GM18909 (cell line): ENCODE measurements around the gene ASAP3.

Experiments
- ATAC-seq: cut with Tn5 transposase; IDR thresholded peaks from one replicate; pipeline ENCODE4 v1.9.1; 2021; ENCODE audit warnings: mild to moderate bottlenecking; ENCODE audit not compliant: unreplicated experiment, poor library complexity

Gene ASAP3

DNA sequence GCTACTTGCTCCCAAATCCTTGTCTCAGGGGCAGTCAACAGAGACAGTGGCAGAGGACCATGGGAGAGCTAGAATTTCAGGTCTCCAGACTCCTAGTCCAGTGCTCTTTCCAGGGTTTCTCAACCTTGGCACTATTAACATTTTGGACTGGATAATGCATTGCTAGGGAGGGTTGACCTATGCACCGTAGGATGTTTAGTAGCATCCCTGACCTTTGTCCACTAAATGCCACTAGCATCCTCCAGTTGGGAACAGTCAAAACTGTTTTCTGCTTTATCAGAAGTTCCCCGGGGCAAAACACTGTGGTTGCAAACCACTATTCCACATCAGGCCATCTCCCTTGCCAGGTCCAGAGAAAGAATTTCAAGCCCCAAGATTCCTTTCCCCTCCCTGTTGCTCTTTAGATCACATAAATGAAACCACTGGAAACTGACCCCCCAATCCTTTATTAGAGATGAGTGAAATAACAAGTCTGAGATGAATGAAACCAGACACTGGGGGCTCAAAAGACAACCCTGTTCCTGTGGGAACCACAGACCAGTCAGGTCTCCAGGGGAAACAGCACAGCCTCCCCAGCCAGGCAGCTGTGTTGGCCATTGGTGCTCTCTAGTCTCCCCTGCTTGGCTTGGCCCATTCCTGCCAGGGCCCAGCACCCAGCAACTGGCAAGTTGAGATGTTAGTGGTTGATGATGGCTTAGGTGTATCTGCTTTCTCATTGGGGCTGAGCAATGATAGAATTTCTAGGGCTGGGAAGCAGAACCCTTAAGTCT lies 55.7 kb downstream of the ASAP3 start:
- no peak for ATAC-seq

DNA sequence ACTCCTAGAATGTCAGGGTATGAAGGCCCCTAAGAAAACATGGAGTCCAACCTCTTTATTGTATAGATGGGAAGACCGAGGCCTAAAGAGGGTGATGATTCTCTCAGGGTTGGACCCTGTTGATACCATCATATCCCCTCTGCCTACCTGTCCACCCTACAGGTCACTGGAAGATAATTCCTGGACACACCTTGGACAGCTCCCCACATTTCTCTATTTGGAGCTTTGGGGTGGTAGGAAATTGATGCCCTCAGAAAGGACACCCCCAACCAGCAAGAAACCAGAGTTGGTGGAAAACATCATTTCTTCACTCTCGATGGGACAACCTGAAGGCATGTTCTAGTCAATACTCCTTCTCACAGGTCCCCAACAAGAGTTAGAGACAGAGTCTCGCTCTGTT lies 56.4 kb downstream of the ASAP3 start:
- no peak for ATAC-seq

DNA sequence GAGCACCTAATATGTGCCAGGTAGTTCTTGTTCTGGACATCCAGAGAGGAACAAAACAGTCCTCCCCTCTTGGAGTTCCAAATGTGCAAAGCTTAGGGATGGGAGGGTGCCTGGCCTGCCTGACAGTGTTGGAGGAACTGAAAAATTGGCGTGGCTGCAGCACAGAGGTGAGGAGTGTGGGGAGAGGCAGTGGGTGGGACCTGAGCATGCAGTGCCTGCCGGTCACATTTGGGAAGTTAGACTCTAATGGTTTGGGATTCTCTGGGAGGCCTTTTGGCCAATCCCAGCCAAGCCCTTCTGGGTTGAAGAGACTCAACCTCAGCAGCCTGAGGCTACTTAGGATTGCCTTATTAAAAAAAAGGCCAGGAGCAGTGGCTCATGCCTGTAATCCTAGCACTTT lies 57.2 kb downstream of the ASAP3 start:
- ATAC-seq, result no peak

DNA sequence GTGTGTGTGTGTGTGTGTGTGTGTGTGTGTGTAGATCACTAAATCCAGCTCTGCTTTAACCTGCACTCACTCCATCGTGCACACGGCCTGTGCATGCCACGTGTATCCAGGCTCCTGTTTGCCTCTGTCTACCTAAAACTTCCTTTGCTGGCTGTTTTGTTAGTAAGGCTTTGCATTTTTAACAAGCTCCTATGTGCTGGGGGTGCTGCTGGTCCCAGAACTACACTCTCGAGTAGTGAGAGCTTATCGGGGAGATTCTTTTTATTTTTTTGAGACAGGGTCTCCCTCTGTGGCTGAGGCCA lies 58.8 kb downstream of the ASAP3 start:
- ATAC-seq, result no peak

DNA sequence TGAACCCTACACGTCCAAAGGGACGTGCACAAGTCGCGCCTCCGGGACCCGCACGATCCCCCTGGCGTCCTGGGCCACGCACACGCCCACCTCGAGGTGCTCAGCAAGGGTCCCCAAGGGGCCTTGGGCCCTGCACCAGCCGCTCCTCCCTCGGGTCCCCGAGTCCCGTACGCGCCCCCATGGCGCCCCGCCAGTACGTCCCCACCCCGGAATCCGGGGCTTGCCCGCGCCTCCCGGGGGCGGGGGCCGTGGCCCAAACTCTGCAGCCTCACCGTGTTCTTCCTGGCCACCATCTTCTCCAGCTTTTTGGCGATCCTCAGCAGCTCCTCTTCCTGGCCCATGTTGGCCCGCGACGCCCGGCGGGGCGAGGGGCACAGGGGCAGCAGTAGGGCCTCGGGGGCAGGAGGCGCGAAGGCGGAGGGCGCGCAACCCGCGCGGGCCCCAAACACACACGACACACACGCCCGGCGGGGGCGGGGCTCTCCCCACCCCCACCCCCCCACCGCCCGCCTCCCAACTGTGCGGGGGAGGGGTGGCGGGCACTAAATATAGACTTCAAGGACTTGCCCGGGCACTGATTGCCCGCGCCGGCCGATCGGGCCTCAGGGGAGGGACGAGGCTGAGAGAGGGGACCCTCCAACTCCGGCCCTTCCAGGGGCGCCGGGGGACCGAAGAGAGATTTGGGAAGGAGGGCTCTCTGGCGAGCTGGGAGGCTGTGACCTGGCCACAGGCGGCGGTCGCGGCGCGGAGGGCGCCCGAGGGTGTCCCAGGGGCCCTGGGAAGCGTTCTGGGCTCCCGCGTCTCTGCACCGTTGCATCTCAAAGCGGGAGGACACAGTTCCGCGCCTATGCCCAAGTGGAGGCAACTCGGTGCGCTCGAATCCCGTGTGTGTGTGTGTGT lies 59.4 kb downstream of the ASAP3 start, which contains the start of gene TCEA3:
Gene TCEA3 (minus strand): TSS at position 456 of the 900 bp plus-strand sequence. CDS start 115 bp downstream, at position 341.
- ATAC-seq, result no peak

DNA sequence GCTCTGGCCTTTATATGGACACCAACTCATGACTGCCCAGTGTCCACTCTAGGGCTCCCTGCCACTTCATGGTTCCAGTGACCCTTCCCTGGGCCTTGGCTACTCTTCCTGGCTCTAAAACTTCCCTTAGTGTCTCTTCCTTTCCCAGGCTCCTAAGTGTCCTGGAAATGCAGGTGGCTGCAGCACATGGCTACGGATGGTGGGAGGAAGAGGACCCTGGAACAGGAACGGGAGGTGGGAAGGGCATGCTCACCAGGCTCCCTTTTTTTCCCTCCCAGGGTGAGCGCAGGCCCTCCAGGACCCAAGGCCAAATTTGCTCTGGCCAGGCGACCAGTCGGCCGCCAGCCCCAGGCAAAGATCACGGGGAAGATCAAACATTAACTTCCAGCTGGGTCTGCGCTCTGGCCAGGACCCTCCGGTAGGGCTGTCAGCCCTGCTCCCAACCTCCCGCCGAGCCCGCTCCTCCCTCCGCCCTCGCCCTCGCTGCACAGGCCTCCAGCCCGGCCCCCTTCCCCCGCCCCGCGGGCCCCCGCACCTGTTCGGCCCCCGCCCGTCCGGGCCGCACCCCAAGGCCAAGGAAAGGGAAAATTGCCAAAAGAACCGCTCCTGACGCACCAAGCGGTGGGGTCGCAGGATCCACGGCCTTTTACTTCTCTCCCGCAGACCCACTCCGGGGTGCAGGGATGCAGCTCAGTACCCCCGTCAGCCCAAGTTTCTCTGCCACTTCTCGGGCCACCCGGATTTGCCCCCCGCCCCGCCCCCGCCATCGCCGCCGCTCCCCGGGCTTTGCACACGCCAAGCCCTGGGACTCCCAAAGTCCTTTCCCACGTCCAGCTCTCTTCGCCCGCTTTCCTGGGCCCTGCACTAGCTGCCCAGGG lies 60.3 kb downstream of the ASAP3 start:
- no peak for ATAC-seq

DNA sequence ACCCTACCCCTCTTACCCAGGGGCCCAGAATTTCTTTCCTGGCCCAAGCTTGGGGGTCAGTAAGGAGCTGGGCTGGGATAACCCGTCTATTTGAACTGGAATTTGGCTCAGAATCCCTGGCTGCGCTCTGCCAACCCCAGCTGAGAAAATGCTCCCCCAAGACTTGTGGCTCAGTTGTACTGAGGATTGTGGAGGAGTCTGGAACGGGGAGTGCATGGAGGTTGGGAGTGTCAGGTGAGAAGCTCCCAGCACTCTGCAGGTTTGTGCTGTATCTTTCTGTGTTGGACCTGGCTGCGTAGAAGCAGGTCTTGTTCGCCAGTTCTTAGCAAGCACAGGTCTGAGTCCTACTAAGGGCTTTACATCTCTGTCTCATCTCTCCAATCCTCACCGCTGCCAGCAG lies 61.0 kb downstream of the ASAP3 start:
- no peak for ATAC-seq

DNA sequence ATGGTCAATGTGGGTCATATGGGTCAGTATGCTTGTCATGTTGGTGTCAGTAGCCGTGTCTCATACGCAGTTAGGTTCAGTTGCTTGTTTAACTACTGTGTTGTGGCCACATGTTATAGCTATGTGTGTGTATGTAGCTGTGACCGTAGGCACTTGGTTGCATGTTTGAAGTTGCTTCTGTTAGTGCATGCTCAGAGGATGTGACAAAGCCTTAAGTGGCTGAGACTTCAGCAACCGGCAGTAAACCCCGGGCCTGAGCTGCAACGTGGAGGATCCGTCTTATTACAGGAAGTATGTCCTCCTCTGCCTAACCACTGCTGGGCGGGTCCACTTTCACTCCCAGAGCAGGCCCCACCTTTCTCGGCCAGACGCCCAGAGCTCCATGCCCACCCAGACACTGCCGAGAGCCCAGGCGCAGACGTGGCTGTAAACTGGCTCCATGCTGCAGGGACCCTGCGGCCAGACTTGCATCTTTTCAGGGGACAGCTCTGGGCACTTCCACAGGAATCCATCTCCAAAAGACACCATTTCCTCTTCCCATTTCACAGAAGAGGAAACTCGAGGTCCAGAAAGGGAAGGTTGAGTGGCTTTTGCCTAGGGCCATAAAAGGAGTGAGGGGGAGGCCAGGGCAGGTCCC lies 61.6 kb downstream of the ASAP3 start:
- ATAC-seq, result no peak

DNA sequence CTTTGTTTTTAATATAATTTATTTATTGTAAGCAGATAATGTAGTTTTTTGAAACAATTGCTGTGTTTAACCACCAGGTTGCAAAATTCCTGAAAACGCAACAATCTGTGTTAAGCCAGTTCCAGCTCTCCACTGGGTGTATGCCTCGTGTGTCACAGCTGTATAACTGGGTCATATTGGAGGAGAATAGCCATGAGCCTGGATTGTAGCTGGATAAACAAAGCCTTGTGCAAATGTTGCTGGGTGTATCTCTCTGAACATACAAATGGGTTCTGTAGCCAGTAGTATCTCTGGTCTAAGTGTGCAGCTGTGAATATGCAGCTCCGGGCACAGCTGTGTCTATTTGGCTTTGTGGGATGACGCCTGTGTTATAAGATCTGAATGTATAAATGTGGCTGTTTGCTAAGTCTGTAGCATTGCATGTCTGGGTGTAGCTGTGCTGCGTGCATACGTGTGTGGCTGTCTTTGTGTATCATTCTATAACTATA lies 62.2 kb downstream of the ASAP3 start:
- ATAC-seq, result no peak

DNA sequence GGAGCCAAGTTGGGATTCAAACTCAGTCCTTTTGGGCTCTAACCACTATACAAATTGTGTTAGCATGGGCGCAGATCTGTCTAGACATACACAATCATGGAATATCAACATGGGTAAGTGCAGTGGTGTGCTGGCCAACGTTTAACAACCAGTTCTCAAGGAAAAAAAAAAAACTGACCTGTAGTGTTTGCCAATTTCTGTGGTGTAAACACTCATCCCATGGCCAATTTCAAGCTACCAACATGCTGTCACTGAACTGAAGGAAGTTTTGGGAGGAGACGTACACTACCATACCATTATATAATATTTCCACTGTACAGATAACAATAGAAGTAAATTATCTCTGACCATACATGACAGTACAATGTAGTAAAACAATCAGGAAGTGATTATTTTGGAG lies 62.6 kb downstream of the ASAP3 start:
- ATAC-seq, result no peak

DNA sequence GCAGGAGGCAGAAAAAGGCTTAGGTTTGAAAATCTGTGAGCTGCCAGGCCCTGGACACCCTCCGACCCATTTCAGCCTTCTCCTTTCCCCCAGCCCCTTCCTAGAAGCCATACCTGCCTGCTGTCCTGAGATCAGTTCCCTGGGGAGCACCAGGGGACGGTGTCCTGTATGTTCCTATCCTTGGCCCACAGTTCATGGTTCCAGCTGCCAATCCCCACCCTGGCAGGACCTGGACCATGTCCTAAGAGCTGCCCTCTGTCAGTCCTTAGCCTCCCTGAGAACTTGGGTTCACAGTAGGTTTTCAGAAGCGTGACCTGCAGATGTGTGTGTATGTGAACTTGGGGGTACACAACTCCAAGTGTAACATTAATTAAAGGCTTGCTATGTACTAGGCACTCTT lies 63.2 kb downstream of the ASAP3 start:
- no peak for ATAC-seq

DNA sequence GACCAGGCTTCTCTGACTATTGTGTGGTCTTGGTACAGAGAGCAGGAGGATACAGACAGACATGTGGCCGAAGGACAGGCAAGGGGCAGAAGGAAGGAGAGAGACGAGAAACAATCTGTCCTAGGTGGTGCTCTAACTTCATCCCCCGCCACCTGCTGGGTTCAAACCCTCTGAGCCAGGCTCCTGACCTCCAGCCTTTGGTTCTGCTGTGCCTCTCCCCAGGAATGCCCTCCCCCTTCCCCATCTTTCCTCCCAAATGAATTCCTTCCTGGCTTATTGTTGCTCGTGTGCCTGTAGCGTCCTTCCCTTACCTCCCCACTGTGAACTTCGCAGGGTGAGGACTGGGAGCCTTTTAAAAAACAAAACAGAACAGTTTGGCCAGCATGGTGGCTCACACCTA lies 64.8 kb downstream of the ASAP3 start:
- ATAC-seq, result no peak

DNA sequence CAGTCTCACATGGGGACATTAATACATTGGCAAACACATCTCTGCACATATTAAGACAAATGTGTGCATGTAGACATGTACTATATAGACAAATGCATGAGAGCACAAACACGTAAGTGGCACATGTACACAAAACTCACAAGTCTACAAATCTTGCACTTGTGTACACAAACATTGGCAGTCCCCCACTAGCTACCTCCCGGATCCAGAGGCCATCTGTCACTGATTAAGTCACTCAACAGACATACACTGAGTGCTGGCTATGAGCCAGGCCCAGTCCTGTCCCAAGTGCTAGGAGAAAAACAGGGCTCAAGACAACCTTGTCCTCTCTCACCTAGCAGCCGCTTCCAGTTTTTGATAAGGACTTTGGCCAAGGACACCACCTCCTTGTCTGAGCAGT lies 66.4 kb downstream of the ASAP3 start:
- no peak for ATAC-seq

DNA sequence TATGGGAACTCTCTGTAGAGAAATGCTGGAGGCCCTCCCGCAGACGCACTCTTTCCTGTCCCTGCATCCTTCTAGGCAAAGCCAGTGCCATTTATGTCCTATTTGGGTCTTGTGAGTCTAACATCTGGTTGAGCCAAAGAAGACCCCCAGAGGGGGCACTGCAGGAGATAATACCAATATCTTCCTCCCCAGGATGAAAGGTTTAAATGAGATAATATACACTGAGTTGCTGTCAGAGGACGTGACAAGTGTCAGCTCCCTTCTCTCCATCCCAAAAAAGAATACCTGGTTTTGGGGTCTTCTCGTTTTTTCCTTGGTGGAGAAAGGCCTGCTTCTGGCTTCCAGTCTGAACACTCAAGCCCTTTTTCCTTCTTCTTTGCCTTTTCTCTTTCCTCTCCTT lies 67.0 kb downstream of the ASAP3 start:
- ATAC-seq, result no peak

DNA sequence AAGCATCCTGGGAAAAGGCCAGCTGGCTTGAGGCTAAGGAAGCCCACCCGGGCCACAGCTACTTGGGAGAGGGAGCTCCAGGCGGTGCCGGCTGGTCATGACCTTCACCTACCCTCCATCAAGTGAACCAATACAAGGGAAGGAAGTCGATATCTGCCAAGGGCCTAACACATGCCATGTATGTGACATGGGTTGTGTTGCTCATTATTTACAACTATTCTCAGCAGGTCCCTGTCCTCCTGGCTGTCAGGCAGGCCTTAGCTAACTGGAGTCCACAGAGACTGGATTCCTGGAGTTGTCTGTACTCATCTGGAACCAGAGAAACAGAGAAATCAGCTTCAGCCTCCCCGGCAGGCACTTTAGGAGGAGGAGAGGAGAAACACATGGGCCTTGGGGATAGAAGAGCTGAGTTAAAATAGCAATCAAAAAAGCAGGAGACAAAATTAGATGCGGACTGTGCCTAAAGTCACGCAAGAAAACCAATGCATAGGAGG lies 75.1 kb downstream of the ASAP3 start:
- no peak for ATAC-seq

DNA sequence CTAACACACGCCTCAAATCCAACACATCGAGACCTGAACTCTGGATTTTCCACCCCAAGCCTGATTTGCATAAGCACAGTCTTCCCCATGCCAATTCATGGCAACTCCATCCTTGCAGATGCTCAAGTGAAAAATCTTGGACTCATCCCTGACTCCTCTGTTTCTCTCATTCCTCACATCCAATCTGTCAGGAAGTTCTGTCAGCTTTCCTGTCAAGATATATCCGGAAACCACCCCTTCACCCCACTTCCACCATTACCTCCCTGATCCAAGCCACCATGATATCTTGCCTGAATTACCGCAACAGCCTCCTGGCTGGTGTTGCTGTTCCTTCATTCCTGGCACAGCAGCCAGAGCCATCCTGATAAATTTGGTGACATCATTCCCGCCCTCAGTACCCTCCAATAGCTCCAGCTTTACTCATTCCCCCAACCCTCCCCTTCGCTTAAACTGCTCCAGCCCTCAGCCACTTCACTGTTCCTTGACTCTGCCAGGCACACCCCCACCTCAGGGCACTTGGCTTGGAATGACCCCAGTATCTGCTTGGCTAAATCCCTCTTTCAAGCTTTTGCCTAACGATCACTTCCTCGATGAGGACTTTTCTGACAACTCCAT lies 76.9 kb downstream of the ASAP3 start:
- no peak for ATAC-seq

DNA sequence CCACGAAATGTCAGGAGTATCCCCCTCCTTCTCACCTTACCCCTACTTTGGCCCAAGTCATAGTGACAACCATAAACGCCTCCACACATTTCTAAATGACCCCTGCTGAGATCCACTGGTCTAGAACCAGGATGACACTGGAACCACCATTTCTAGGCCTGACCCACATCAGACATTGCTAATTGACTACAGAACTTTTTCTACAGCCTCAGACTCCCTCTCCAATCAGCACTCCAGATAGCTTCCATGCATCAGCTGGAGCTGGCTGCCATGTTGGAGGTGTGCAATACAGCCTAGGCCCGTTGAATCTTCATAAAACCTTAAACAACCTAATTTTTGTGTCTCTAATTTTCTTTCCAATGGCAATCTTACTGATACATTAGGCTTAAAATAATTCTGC lies 78.0 kb downstream of the ASAP3 start:
- ATAC-seq, result no peak

DNA sequence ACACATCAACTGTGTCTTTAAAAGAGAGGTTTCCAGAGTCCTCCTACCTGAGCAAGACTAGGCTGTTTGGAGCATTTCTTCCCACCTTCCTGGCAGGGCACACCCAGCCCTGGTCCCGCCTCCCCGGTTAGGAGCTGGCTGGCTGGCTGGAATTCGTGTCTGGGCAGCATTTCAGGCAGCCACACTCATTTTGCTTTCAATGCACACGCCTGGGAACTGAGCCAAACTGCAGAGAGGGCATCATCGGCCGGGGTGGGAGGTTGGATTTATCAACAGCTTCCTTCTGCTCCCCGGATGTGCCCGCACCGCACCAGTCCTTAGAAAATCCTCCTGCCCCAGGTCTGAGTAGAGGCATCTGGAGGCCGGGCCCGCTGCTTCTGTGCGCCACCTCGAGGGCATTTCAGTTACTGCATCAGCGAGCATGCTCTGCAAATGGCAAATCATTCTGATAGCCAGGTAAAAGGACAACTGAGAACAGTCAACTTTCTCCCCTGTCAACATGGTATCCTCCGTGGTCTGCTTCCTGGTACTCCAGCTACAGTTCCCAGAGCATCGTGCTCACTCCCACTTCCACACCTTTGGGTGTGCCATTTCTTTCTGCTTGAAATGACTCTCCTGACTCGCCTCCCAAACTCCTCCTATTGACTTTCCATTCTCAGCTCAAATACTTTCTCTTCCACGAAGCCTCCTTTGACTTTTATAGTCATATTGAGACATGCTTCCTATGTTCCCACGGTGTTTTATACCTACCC lies 80.1 kb downstream of the ASAP3 start:
- peak; percentile 65 for ATAC-seq

DNA sequence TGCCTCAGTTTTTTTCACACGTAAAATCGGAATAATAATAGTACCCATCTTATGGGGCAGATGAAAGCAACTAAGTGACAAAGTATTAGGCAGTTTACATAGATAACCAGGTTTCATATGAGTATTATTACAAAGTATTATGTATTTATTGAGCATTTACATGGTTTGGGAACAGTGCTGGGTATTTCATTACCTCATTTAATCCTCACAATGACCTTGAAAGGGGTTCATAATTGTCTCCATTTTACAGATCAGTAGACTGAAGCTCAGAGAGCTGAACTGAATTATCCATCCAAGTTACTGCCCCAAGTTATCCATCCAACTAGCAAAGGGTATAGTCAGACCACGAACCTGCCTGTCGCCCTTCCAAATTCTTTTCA lies 80.6 kb downstream of the ASAP3 start:
- no peak for ATAC-seq
